GM06990 (cell line): Measurements from ENCODE around the gene TMEM254.

ENCODE experiments used
- DNase-seq: peaks from one replicate; pipeline ENCODE4 v3.0.0-alpha.2; 2011; ENCODE audit not compliant: insufficient read length; ENCODE audit errors: extremely low read depth
- H3K27me3 ChIP-seq: replicated peaks from 2 replicates; pipeline ENCODE4 v1.6.0; 2011; ENCODE audit warnings: low read length; ENCODE audit not compliant: control insufficient read depth, insufficient read depth
- H3K36me3 ChIP-seq: 2 replicates; pipeline ENCODE4 v1.5.1; 2011; ENCODE audit warnings: low read length; ENCODE audit not compliant: control insufficient read depth, insufficient read depth
- H3K4me3 ChIP-seq: replicated peaks from 2 replicates; pipeline ENCODE4 v1.5.1; 2011; ENCODE audit warnings: low read depth, mild to moderate bottlenecking, control low read depth, low read length
- TF ChIP-seq, protein P1 (sequence below): IDR thresholded peaks from 2 replicates; pipeline ENCODE4 v1.5.1; 2011; ENCODE audit warnings: low read length, control low read depth, mild to moderate bottlenecking, inconsistent platforms; ENCODE audit not compliant: insufficient read depth, poor library complexity, severe bottlenecking

The TMEM254 gene

DNA sequence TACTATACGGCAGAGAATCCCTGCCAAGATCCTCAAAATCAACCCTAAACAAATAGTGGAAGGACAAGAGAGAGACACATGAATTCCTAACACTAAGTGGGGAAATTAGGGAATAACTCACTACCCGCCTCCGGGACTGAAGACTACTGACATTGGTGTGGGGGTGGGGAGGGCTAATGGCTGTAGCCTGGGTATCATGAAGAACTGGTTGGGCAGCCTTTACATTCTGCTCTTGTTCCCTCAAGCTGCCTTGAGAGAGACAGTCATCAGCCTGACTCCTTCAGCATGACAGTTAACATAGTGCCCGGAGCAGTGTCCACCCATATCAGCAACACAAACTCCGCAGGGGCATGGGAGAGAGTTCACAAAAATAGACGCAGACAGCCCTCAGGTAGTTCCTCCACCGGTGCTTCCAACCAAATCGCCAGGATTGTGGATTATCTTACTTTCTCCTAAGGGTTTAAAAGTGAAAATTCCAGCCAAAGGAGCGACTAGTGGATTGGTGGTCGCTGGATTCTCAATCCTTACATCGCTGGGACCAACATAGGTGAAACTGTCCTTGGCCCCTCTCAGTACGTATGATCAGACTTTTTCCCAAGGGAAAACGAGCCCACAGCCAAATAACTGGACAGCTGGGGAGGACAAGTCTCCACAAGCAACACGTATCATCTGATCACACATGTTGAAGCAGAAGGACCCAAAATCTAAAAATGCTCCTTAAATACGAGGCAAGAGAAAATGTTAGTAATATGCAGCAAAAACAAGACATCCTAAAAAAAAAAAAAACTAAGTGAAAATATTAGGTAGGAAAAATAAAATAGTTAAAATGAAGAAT lies 22.6 kb downstream of the TMEM254 start:
- H3K4me3 ChIP-seq: no peak overlapping the region
- H3K36me3 ChIP-seq: no peaks in the 10 kb centered on the region
- H3K27me3 ChIP-seq: no peaks in the 10 kb centered on the region
- DNase-seq: no peak
- TF ChIP-seq, protein P1, sequence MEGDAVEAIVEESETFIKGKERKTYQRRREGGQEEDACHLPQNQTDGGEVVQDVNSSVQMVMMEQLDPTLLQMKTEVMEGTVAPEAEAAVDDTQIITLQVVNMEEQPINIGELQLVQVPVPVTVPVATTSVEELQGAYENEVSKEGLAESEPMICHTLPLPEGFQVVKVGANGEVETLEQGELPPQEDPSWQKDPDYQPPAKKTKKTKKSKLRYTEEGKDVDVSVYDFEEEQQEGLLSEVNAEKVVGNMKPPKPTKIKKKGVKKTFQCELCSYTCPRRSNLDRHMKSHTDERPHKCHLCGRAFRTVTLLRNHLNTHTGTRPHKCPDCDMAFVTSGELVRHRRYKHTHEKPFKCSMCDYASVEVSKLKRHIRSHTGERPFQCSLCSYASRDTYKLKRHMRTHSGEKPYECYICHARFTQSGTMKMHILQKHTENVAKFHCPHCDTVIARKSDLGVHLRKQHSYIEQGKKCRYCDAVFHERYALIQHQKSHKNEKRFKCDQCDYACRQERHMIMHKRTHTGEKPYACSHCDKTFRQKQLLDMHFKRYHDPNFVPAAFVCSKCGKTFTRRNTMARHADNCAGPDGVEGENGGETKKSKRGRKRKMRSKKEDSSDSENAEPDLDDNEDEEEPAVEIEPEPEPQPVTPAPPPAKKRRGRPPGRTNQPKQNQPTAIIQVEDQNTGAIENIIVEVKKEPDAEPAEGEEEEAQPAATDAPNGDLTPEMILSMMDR: no peak

DNA sequence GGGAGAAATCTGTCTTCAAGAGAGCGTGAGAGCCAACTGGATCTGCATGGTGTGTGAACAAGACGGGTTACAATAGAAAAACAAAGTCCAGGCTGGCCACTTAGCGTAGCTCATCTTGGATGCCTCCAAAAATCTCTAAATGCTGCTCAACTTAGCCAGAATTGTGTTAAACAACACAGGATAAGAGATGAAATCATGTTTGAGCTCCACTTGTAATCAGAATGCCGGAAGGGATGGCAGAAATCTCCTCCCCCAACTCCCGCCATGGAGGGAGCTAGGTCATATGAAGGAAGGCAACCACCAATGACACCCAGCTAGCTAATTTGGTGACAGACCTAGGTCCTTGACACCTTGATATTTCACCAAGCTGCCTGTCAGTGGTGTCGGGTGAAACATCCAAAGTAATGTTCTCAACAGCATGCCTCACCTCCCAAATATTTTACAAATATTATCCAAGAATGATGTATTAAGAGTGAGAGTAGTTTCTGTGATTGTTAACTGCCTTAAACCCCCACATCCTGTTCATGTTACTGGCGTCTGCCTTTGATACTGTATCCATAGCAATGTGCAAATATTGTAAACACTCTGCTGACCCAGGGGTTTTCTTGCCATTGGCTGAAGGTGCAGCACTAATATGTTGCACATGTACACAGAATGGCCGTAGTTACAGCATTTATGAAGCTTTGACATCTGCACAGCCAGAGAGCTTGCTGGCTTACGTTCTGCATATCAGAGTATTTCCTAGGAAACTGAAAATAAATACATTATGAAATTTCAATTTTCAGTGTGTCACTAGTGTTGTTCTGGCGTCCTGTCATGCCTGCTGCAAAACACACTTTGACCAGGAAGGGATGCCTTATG lies 25.8 kb downstream of the TMEM254 start:
- TF ChIP-seq, protein P1: no peak
- no peaks in the 10 kb centered on the region for H3K27me3 ChIP-seq
- DNase-seq: no peak
- no peak overlapping the region for H3K4me3 ChIP-seq
- no peaks in the 10 kb centered on the region for H3K36me3 ChIP-seq

DNA sequence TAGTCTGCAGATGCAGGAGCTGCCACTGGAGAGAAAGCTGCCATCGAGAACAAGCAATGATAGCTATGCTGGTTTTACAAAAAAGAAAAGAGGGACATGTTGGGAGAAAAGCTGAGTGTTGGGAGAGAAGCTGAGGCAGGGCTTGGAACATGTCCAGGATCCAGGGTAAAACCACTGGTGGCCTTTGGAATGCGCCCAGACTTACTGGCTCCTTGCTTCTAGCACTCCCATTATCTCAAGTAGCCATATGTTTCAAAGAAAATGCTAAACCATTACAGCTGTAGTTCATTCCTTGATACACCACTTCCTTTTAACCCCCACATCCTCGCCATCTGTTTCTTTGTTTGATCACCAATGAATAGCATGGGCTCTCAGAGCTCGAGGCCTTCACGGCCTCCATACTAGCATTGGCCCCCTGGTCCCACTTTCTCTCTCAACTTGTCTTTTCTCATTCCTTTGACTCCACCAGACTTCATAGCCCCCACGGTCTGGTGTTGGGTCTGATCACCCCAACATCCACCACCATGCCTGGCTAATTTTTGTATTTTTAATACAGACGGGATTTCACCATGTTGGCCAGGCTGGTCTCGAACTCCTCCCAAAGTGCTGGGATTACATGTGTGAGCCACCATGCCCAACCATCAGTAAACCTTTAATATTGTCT lies 30.2 kb downstream of the TMEM254 start:
- H3K36me3 ChIP-seq: no peaks in the 10 kb centered on the region
- H3K27me3 ChIP-seq: no peaks in the 10 kb centered on the region
- H3K4me3 ChIP-seq: no peak overlapping the region
- TF ChIP-seq, protein P1: no peak
- no peak for DNase-seq

DNA sequence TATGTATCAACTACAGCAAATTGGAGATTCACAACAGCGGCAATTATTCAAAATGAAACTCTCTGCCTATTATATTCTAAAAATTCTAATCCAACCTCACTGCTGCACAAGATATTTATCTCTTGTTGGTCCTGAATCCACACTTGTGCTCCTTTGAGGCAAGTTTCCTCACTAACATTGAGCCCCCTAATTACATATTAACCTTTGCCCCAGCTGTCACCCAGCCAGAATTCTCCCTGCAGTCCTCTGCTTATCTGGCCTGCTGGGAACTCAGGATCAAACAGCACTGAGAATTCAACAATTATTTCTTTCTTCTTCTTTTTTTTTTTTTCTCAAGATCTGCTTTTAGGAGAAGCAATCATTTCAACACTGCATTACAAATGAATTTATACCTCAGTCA lies 32.5 kb downstream of the TMEM254 start:
- no peaks in the 10 kb centered on the region for H3K27me3 ChIP-seq
- no peaks in the 10 kb centered on the region for H3K36me3 ChIP-seq
- TF ChIP-seq, protein P1: no peak
- no peak overlapping the region for H3K4me3 ChIP-seq
- DNase-seq: no peak

DNA sequence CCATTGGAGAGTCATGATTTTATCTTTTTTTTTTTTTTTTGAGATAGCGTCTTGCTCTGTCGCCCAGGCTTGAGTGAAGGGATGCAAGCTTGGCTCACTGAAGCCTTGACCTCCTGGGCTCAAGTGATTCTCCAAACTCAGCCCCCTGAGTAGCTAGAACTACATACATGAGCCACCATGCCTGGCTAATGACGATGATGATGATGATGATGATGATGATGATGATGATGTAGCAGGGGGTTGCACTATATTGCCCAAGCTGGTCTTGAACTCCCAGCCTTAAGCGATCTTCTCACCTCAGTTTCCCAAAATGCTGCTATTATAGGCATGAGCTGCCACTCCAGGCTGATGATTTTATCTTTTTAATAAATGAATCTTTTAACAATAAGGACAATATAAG lies 40.2 kb downstream of the TMEM254 start:
- TF ChIP-seq, protein P1: no peak
- H3K4me3 ChIP-seq: no peak overlapping the region

More for the DNA sequence above, 40.2 kb downstream of the TMEM254 start:
- Histone ChIP-seq H3K36me3 (no peaks in the 10 kb centered on the region), H3K27me3 (no peaks in the 10 kb centered on the region)
- no peak for DNase-seq
